K562 (cell line): Measurements from ENCODE around the gene HS3ST3A1. TPM values are rescaled to one million over a fixed set of nuclear protein-coding genes. Genes with fewer than 3 reads are reported as not detected.

Experiments used
- CBFA2T2 ChIP-seq: fragments of 450-650 bp; conservative IDR thresholded peaks from 2 replicates; pipeline ENCODE4 v1.6.1; 2017; ENCODE audit warnings: mild to moderate bottlenecking
- CBFA2T3 ChIP-seq: fragments of 450-650 bp; IDR thresholded peaks from 2 replicates; pipeline ENCODE4 v1.6.1; 2017
- EZH2 ChIP-seq: IDR thresholded peaks from 2 replicates; pipeline ENCODE4 v1.6.1; 2012; ENCODE audit warnings: low read depth, mild to moderate bottlenecking, inconsistent platforms, low read length, borderline replicate concordance
- FOXA3 ChIP-seq, 2 experiments: fragments of 450-650 bp in 1 of 2; sonication (generic) in 1 of 2; formaldehyde crosslinking; IDR thresholded peaks in 1 of 2; conservative IDR thresholded peaks in 1 of 2; 2 replicates each; pipeline versions ENCODE4 v1.4.0 to v1.8.0; 2020 to 2022; ENCODE audit warnings: mild to moderate bottlenecking in 2 of 2, missing genetic modification reagents in 1 of 2
- HLTF ChIP-seq: fragments of 450-650 bp; IDR thresholded peaks from 2 replicates; pipeline ENCODE4 v1.6.1; 2016
- NCOR1 ChIP-seq: fragments of 450-650 bp; IDR thresholded peaks from 2 replicates; pipeline ENCODE4 v1.6.1; 2016; ENCODE audit warnings: mild to moderate bottlenecking, moderate library complexity
- POLR2AphosphoS2 ChIP-seq: IDR thresholded peaks from 2 replicates; pipeline ENCODE4 v1.6.1; 2012; ENCODE audit warnings: low read length, improper control_type of control experiment
- RBM39 ChIP-seq: fragments of 200-400 bp; formaldehyde crosslinking; optimal IDR thresholded peaks from 2 replicates; pipeline ENCODE3; 2018; ENCODE audit warnings: low read depth, low read length
- RCOR1 ChIP-seq, 2 experiments: IDR thresholded peaks; 2 replicates each; pipeline ENCODE4 v1.6.1; 2012; ENCODE audit warnings: low read depth in 2 of 2, low read length in 2 of 2, borderline replicate concordance in 1 of 2, improper control_type of control experiment in 1 of 2
- SOX6 ChIP-seq: fragments of 450-650 bp; IDR thresholded peaks from 2 replicates; pipeline ENCODE4 v1.6.1; 2014; ENCODE audit warnings: mild to moderate bottlenecking
- STAT5A ChIP-seq: IDR thresholded peaks from 2 replicates; pipeline ENCODE4 v1.6.1; 2012; ENCODE audit warnings: low read length, inconsistent platforms, borderline replicate concordance
- ZKSCAN1 ChIP-seq: fragments of 150-350 bp; IDR thresholded peaks from 2 replicates; pipeline ENCODE4 v1.6.1; 2016; ENCODE audit warnings: low read depth, low read length
- polyA plus RNA-seq, 8 experiments: library from polyadenylated mRNA; depleted of rRNA in 4 of 8; stranded (reverse) in 5 of 8; unstranded in 3 of 8; fragments of >200 nt; fragmentation: Nextera tagmentation in 2 of 8; fragmentation: Illumina TruSeq in 1 of 8; extraction: Ambion mirVana in 2 of 8; extraction: Trizol in 1 of 8; gene quantifications; 2 replicates each; pipeline versions ENCODE4 v1.2.1 to v1.2.3, GENCODE V29; 2011 to 2014; ENCODE audit warnings: inconsistent platforms in 1 of 8, missing spikeins in 1 of 8
- total RNA-seq, 7 experiments: library from RNA; depleted of rRNA in 6 of 7; stranded (reverse); fragments of >200 nt in 6 of 7; fragmentation: Illumina TruSeq in 2 of 7; extraction: Trizol in 2 of 7; gene quantifications; 2 replicates each; pipeline versions ENCODE4 v1.2.1 to v1.2.3, GENCODE V29; 2011 to 2021; ENCODE audit warnings: low replicate concordance in 1 of 7
- TF ChIP-seq, protein P1 (sequence below), 2 experiments: fragments of 450-650 bp in 1 of 2; sonication (generic) in 1 of 2; formaldehyde crosslinking in 1 of 2; IDR thresholded peaks; 2 replicates each; pipeline versions ENCODE4 v1.7.1 to v1.9.0; 2016 to 2022; ENCODE audit warnings: inconsistent platforms in 1 of 2, mild to moderate bottlenecking in 1 of 2, missing genetic modification reagents in 1 of 2
- TF ChIP-seq, protein P2 (sequence below): fragments of 450-650 bp; formaldehyde crosslinking; IDR thresholded peaks from 2 replicates; pipeline ENCODE4 v1.4.0; 2020; ENCODE audit warnings: mild to moderate bottlenecking, moderate library complexity
- TF ChIP-seq, protein P3 (sequence below), 2 experiments: fragments of 450-650 bp; IDR thresholded peaks; 2 replicates each; pipeline ENCODE4 v1.6.1; 2018; ENCODE audit warnings: mild to moderate bottlenecking in 2 of 2, low read depth in 1 of 2; ENCODE audit not compliant: partially characterized antibody in 2 of 2

Gene HS3ST3A1
- total and polyA plus RNA-seq, 9 of the 15 experiments (the other 6 are each of a cell fraction or from before 2014, with no cell fraction given): 0.25 to 14.8 (median 2.3) TPM

- peak; percentile 81 for TF ChIP-seq CBFA2T3
- no peak for TF ChIP-seq EZH2
- peak; percentile 66 for TF ChIP-seq NCOR1
- TF ChIP-seq SOX6: peak; percentile 64; the same call in 1 of the 2 replicates
- peak; percentile 17 to 86; a peak in 1 of 4 replicates for TF ChIP-seq RCOR1 (IDR thresholded peaks at IDR 0.05; ENCODE audit: borderline replicate concordance in 1 of 2, low read depth in 2 of 2, low read length in 2 of 2)
- TF ChIP-seq, protein P1, sequence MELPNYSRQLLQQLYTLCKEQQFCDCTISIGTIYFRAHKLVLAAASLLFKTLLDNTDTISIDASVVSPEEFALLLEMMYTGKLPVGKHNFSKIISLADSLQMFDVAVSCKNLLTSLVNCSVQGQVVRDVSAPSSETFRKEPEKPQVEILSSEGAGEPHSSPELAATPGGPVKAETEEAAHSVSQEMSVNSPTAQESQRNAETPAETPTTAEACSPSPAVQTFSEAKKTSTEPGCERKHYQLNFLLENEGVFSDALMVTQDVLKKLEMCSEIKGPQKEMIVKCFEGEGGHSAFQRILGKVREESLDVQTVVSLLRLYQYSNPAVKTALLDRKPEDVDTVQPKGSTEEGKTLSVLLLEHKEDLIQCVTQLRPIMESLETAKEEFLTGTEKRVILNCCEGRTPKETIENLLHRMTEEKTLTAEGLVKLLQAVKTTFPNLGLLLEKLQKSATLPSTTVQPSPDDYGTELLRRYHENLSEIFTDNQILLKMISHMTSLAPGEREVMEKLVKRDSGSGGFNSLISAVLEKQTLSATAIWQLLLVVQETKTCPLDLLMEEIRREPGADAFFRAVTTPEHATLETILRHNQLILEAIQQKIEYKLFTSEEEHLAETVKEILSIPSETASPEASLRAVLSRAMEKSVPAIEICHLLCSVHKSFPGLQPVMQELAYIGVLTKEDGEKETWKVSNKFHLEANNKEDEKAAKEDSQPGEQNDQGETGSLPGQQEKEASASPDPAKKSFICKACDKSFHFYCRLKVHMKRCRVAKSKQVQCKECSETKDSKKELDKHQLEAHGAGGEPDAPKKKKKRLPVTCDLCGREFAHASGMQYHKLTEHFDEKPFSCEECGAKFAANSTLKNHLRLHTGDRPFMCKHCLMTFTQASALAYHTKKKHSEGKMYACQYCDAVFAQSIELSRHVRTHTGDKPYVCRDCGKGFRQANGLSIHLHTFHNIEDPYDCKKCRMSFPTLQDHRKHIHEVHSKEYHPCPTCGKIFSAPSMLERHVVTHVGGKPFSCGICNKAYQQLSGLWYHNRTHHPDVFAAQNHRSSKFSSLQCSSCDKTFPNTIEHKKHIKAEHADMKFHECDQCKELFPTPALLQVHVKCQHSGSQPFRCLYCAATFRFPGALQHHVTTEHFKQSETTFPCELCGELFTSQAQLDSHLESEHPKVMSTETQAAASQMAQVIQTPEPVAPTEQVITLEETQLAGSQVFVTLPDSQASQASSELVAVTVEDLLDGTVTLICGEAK (IDR thresholded peaks at IDR 0.05): no peak
- TF ChIP-seq, protein P1 (CRISPR knock-in tag; IDR thresholded peaks at IDR 0.05): no peak
- peak; percentile 70 for TF ChIP-seq CBFA2T2
- 0 out of 4 replicates have a peak, but pooled peaks of 1 of the 2 experiments have one; percentile 25 for TF ChIP-seq FOXA3 (CRISPR knock-in tag; conservative IDR thresholded peaks at IDR 0.05 in 1 of 2, IDR thresholded peaks at IDR 0.05 in 1 of 2)
- no peak for TF ChIP-seq RBM39
- no peak for TF ChIP-seq ZKSCAN1
- TF ChIP-seq, protein P2, sequence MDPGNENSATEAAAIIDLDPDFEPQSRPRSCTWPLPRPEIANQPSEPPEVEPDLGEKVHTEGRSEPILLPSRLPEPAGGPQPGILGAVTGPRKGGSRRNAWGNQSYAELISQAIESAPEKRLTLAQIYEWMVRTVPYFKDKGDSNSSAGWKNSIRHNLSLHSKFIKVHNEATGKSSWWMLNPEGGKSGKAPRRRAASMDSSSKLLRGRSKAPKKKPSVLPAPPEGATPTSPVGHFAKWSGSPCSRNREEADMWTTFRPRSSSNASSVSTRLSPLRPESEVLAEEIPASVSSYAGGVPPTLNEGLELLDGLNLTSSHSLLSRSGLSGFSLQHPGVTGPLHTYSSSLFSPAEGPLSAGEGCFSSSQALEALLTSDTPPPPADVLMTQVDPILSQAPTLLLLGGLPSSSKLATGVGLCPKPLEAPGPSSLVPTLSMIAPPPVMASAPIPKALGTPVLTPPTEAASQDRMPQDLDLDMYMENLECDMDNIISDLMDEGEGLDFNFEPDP (CRISPR knock-in tag): no peak
- TF ChIP-seq, protein P3, sequence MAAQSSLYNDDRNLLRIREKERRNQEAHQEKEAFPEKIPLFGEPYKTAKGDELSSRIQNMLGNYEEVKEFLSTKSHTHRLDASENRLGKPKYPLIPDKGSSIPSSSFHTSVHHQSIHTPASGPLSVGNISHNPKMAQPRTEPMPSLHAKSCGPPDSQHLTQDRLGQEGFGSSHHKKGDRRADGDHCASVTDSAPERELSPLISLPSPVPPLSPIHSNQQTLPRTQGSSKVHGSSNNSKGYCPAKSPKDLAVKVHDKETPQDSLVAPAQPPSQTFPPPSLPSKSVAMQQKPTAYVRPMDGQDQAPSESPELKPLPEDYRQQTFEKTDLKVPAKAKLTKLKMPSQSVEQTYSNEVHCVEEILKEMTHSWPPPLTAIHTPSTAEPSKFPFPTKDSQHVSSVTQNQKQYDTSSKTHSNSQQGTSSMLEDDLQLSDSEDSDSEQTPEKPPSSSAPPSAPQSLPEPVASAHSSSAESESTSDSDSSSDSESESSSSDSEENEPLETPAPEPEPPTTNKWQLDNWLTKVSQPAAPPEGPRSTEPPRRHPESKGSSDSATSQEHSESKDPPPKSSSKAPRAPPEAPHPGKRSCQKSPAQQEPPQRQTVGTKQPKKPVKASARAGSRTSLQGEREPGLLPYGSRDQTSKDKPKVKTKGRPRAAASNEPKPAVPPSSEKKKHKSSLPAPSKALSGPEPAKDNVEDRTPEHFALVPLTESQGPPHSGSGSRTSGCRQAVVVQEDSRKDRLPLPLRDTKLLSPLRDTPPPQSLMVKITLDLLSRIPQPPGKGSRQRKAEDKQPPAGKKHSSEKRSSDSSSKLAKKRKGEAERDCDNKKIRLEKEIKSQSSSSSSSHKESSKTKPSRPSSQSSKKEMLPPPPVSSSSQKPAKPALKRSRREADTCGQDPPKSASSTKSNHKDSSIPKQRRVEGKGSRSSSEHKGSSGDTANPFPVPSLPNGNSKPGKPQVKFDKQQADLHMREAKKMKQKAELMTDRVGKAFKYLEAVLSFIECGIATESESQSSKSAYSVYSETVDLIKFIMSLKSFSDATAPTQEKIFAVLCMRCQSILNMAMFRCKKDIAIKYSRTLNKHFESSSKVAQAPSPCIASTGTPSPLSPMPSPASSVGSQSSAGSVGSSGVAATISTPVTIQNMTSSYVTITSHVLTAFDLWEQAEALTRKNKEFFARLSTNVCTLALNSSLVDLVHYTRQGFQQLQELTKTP (IDR thresholded peaks at IDR 0.05; ENCODE audit: low read depth in 1 of 2, partially characterized antibody in 2 of 2): no peak
- no peak for TF ChIP-seq POLR2AphosphoS2
- TF ChIP-seq STAT5A: no peak
- TF ChIP-seq HLTF: no peak
Measured at GRCh38 chr17:13575466-13575865, 26.3 kb downstream of the HS3ST3A1 start (continued).
